Measurements from ENCODE around the gene PRKN.
A peak's percentile ranks its signal among the peaks of the same experiment; 100 is the strongest.

The PRKN gene

DNA sequence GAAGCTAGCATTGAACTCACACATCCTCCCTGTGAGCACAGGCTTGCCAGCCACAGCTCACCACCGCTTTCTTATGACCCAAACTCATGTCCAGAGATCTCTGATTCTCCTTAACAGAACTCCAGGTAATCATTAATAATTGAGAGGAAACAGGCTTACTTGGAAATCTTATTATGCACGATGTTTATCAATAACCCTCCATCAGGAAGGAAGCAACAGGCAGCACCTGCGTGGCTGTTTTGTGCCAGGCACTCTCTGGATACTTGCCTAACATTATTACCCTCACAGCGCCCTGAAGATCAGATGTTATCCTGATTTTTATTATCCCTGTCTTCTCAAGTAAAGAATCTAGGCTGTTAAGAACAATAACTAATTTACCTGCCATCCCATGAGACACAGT, 306.6 kb downstream of the PRKN start:
- no peaks in the 10 kb centered on the region for H3K27me3 ChIP-seq (replicated peaks; ENCODE audit: insufficient read depth, low read length)
- no peak overlapping the region for H2AFZ ChIP-seq (ENCODE audit: low read length)
- no peaks in the 10 kb centered on the region for H3K9me2 ChIP-seq (replicated peaks; ENCODE audit: insufficient read depth, low read length)
- TF ChIP-seq, protein P1, sequence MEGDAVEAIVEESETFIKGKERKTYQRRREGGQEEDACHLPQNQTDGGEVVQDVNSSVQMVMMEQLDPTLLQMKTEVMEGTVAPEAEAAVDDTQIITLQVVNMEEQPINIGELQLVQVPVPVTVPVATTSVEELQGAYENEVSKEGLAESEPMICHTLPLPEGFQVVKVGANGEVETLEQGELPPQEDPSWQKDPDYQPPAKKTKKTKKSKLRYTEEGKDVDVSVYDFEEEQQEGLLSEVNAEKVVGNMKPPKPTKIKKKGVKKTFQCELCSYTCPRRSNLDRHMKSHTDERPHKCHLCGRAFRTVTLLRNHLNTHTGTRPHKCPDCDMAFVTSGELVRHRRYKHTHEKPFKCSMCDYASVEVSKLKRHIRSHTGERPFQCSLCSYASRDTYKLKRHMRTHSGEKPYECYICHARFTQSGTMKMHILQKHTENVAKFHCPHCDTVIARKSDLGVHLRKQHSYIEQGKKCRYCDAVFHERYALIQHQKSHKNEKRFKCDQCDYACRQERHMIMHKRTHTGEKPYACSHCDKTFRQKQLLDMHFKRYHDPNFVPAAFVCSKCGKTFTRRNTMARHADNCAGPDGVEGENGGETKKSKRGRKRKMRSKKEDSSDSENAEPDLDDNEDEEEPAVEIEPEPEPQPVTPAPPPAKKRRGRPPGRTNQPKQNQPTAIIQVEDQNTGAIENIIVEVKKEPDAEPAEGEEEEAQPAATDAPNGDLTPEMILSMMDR (IDR thresholded peaks at IDR 0.05; ENCODE audit: low read length): no peak
- TF ChIP-seq EZH2 (optimal IDR thresholded peaks at IDR 0.05; ENCODE audit: low read depth, low read length): no peak
- TF ChIP-seq EZH2phosphoT487 (IDR thresholded peaks at IDR 0.05; ENCODE audit: low read length): no peak
- H3K79me2 ChIP-seq (ENCODE audit: low read length): no peaks in the 10 kb centered on the region
- no peak overlapping the region for H3K9ac ChIP-seq (ENCODE audit: low read length)
- no peaks in the 10 kb centered on the region for H3K4me1 ChIP-seq (ENCODE audit: low read length)
- H3K4me3 ChIP-seq (ENCODE audit: low read length): no peak overlapping the region
- no peaks in the 10 kb centered on the region for H3F3A ChIP-seq (ENCODE audit: insufficient read depth, low read length)
- no peak for DNase-seq
- no peaks in the 10 kb centered on the region for H3K36me3 ChIP-seq (replicated peaks; ENCODE audit: insufficient read depth, low read length)
- no peak overlapping the region for H3K4me2 ChIP-seq (ENCODE audit: low read depth, low read length)
- no peak overlapping the region for H3K27ac ChIP-seq (ENCODE audit: low read length)
- no peaks in the 10 kb centered on the region for H3K9me3 ChIP-seq (replicated peaks; ENCODE audit: insufficient read depth, low read length)
- H4K20me1 ChIP-seq (ENCODE audit: insufficient read depth, low read length): no peaks in the 10 kb centered on the region

DNA sequence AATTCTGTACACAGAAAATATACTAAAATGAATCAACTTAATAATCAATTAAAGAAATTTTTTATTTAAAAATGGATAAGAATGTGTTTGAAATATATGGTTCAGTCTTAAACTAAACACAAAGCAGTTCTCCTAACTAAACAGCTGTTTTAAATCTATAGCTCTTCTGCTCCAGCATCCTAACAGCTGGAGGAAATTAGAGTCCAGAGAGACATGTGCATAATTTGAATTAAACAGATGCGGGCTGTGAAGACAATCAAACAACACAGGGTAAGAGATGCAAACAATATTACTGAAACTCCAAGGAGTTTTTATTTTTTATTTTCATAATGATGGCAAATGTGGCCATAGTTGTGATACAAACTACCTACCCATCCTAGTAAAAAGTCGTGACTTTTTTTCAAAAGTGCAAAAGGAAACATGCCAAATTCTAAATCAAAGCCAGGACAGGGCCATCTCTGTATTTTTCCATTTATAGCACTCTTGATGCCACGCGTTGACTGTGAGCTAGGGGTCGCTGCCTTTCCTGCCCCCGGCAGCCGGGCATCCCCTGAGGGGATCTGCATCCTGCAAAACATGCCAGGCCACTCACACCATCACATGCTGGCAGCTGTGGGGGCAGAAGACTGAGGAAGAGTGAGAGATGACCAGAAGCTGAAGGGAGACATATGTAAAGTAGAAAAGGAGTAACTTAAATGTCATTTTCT, 310.6 kb downstream of the PRKN start:
- Histone ChIP-seq H3K27me3 (replicated peaks; ENCODE audit: insufficient read depth, low read length) (no peaks in the 10 kb centered on the region), H3F3A (ENCODE audit: insufficient read depth, low read length) (no peaks in the 10 kb centered on the region), H2AFZ (ENCODE audit: low read length) (no peak overlapping the region), H3K9me2 (replicated peaks; ENCODE audit: insufficient read depth, low read length) (no peaks in the 10 kb centered on the region), H3K9me3 (replicated peaks; ENCODE audit: insufficient read depth, low read length) (no peaks in the 10 kb centered on the region), H3K36me3 (replicated peaks; ENCODE audit: insufficient read depth, low read length) (no peaks in the 10 kb centered on the region), H4K20me1 (ENCODE audit: insufficient read depth, low read length) (no peaks in the 10 kb centered on the region), H3K27ac (ENCODE audit: low read length) (no peak overlapping the region), H3K79me2 (ENCODE audit: low read length) (no peaks in the 10 kb centered on the region), H3K4me3 (ENCODE audit: low read length) (no peak overlapping the region), H3K9ac (ENCODE audit: low read length) (no peak overlapping the region), H3K4me1 (ENCODE audit: low read length) (no peaks in the 10 kb centered on the region), H3K4me2 (ENCODE audit: low read depth, low read length) (peak overlapping the region; percentile 24; the same call in 1 of the 2 replicates)
- no peak for DNase-seq
- TF ChIP-seq EZH2phosphoT487 (IDR thresholded peaks at IDR 0.05; ENCODE audit: low read length) (no peak), EZH2 (optimal IDR thresholded peaks at IDR 0.05; ENCODE audit: low read depth, low read length) (no peak)
- TF ChIP-seq, protein P1 (IDR thresholded peaks at IDR 0.05; ENCODE audit: low read length): 0 out of 2 replicates have a peak, but pooled peaks have one; percentile 4

DNA sequence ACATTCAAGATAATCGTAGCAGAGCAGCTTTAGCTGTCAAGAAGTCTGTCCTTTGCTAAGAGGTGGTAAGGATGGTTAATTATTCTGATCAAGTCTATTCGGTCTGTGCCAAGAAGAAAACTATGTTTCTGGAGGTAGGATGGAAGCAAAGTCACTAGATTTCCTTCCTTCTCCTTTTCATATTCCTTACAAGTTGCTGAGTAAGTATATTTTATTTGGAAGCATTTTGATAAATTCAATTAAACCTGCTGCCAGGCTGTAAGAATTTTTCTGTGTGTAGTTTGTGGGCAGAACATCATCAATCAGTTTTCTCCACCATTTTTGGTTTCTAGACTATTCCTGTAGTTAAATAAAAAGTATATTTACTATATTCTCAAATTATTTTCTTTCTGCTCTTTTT, 311.3 kb downstream of the PRKN start:
- no peaks in the 10 kb centered on the region for H3K79me2 ChIP-seq (ENCODE audit: low read length)

More for the DNA sequence above, 311.3 kb downstream of the PRKN start:
- Histone ChIP-seq H2AFZ (ENCODE audit: low read length) (no peak overlapping the region), H3K9me3 (replicated peaks; ENCODE audit: insufficient read depth, low read length) (no peaks in the 10 kb centered on the region), H3K4me1 (ENCODE audit: low read length) (no peaks in the 10 kb centered on the region), H3K27ac (ENCODE audit: low read length) (no peak overlapping the region), H3K9me2 (replicated peaks; ENCODE audit: insufficient read depth, low read length) (no peaks in the 10 kb centered on the region), H3F3A (ENCODE audit: insufficient read depth, low read length) (no peaks in the 10 kb centered on the region), H3K27me3 (replicated peaks; ENCODE audit: insufficient read depth, low read length) (no peaks in the 10 kb centered on the region), H3K36me3 (replicated peaks; ENCODE audit: insufficient read depth, low read length) (no peaks in the 10 kb centered on the region), H3K4me2 (ENCODE audit: low read depth, low read length) (no peak overlapping the region), H3K9ac (ENCODE audit: low read length) (no peak overlapping the region), H3K4me3 (ENCODE audit: low read length) (no peak overlapping the region), H4K20me1 (ENCODE audit: insufficient read depth, low read length) (no peaks in the 10 kb centered on the region)
- TF ChIP-seq EZH2phosphoT487 (IDR thresholded peaks at IDR 0.05; ENCODE audit: low read length): no peak
- TF ChIP-seq, protein P1 (IDR thresholded peaks at IDR 0.05; ENCODE audit: low read length): no peak
- no peak for TF ChIP-seq EZH2 (optimal IDR thresholded peaks at IDR 0.05; ENCODE audit: low read depth, low read length)
- no peak for DNase-seq
